Activated naive CD4-positive, alpha-beta T cell treated with Interleukin-2 at 50 U/mL for 16 hours (primary cell): ENCODE data around the gene DUSP6.

ENCODE experiments used
- DNase-seq: peaks from one replicate; pipeline ENCODE4 v3.0.0-alpha.2; 2020

The DUSP6 gene

DNA sequence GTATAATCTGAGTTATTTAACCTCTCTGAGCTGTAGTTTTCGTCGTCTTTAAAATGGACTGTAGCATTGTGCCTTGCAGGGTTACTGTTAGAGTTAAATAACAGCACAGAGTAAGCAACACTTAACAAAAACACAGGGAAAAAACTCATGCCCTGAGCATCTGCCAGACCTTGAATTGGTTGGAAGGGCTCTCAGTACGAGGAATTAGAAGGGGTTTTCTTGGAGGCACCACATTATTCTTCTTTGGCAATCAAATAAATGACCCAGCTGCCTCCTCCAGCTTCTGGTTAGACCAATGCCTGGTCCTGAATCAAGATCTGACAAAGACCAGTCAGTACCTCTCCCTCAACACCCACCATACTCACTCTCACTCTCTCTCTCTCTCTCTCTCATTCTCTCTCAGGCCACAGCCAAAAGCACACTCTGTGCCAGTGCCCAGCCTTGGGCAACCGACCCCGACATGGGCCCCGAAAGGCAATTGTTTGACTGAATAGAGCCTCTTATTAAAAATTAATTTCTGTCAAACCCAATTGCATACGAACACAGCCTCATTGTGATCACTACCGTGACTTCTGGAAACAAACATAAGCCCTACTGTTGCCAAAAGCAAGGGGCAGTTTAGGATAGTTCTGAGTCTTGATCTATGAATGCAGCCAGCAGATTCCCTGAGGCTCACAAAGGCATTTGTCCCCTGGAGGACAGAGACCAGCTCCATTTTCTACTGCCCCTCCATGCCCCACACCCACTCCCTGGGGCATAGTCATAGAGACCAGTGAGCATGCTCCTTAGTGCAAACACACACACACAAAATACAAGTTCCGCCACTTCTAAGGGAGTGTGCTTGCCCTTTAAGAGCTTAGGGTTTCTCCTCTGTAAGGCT is 23.9 kb downstream of the DUSP6 start:
- no peak for DNase-seq

DNA sequence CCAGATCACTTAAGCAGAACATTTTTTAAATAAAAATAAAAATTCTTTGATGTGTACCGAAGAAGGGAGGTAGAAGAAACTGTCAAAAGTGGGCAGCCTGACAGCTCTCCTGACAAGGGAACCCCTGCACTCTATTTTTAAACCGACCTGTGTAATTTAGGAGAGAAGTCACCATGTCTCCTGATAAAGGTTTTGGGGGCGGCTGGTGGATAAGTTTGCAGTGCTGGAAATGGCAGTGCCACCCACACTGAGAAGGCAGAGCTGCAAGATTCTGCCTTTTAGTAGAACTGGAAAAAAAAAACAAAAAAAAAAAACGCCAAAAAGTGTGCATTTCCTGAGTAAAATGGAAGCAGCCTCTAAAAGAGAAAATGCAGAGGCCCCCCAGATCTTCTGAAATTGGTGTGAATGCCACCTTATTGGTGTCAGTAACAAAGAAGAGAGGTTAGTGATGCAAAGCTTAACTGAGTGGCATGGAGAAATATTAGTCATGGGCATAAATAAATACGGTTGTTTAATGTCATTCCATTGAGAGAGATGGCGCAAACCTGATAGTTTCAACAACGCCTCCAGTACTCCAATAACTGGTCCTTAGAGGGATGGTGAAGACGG is 24.7 kb downstream of the DUSP6 start:
- DNase-seq, result no peak

DNA sequence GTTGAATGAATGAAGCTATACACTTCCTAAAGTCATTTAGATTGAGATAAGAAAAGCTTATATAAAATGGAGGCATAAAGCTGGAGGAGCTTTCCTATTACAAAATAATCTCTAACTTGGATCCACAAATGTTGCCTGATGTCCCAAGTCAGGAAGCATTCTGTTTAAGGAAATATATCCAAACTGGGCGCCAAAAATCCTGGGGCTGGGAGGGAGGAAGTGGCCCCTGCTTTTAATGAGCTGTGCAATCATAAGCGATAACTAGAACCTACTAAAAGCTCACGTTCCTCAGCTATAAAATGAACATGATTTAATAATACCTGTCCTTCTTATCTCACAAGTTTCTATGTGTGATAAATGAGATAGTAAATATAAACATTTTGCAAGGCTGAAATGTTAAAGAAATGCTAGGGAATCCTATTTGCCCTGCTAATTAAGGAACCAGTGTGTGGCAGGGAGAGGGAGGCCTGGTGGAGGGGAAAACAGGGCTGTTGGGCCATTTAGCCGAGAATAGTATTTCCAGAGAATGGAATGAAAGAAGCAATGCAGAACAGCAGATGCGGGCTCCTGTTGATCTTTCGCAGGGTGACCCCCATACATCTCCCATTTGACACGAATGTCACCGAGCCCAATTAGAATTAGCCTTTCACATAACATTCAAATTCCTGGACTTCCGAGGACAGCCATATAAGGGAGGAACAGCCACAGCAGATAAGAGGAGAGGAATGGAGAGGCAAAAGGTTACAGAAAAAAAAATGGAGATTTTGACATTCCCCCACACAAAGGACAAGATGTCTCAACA is 25.9 kb downstream of the DUSP6 start:
- DNase-seq, result no peak

DNA sequence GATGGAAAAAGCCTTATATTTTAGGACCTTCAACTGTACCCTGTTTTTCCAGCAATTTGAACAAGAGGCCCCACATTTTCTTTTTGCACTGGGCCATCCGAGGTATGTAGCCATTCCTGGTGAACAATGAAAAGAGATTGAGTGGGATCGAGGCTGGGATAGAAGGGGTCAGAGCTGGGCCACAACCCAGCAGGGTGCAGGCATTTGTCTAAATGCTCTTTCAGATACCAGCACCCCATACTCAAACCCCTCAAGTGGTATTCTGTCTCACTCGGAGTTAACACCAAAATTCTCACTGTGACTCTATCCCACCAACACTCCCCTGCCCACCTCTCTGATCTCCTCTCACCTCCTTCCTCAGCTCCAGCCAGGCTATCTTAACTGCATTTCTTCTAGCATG is 26.8 kb downstream of the DUSP6 start:
- no peak for DNase-seq

DNA sequence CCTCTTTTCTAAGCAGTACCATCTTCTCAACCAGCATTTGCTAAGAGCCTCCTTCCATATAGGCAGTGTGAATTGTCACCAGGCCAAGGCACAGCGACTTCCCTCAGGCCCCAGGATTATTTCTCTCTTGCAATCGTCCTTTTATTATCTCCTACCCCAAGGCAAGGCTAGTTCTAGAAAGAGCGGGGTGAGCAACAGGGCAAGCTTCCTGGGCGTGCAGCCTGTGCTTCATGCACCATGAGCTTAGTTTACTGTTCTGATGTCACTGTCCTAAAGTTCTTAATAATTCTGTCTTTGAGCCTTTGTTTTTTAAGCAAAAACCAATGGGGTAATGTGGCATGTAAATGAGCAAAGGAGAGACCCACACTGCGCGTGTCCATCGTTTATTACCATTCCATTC is 27.9 kb downstream of the DUSP6 start:
- no peak for DNase-seq

DNA sequence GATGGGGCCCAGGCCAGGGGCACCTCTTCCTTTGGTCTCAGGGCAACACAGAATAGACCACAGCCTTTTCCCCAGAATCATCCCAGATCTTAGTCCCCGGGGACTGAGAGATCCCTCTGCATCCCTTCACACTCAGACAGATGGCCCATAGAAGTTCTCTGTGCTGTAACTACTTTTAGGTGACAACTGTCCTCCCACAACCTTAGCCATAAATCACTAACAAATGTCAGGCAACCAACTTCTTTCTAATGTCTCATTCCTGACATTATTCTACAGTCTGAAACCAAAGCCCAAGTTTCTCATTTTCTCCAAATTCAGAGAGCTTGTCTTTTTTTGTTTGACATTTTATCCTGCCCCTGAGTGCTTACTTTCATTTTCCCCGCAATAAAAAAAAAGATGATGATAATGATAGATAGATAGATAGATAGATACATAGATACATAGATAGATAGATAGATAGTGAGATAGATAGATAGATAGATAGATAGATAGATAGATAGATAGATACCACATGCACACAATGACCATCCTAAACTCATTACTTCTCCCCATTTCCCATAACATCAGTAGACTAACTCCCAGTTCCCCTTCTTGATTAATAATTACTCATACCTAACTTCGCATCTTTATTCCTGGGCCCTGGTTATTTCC is 28.6 kb downstream of the DUSP6 start:
- no peak for DNase-seq

DNA sequence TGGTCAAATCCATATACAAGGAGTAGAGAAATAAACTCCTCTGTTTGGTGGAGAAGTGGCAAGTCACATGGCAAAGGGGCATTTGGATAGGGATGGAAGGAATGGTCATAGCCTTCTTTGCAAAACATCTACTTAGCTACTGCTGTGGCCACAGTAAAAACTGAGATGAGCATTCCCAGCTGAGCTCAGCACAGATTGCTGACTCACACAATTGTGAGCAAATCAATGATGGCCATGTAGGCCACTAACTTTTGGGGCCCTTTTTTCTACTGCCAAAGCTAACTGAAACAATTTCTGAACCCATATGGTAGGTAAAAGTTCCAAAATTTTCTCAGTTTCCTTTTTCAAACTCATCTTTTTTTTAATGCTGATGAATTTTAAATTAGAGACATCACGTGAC is 31.6 kb downstream of the DUSP6 start:
- no peak for DNase-seq

DNA sequence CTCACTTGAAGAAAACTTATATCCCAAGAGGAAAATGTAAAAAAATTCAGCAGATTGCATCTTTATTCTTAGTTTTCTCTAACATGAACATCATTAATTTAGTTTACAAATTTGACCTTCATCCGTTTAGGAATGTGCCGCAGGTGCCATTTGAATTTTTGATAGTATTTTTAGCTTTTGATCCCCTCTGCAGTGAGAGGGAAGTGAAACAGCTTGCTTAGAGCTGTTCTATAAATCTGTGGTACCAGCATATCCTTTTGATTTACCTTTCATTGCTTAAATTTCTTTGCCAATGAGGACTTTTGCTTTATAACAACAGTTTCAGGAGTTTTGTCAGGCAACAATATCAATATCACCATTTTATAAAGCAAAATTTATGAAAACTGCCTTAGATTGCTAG is 32.7 kb downstream of the DUSP6 start:
- no peak for DNase-seq

DNA sequence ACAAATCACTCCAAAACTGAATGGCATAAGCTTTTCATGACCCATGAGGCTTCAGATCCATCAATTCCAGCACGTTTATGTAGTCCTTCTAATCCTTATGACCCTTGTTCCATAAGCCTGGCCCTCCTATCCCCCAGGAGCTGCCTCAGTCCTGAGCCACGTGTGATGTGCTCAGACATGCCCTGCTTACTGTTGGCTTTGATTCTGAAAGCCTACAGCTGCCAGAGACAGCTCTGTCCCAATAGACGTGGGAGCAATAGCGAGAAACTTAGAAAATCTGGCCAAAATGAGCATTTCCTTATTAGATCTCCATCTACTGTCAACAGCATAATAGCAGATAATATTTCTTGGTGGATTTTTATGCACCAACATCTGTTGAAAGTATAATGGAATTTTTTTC is 33.2 kb downstream of the DUSP6 start:
- no peak for DNase-seq

DNA sequence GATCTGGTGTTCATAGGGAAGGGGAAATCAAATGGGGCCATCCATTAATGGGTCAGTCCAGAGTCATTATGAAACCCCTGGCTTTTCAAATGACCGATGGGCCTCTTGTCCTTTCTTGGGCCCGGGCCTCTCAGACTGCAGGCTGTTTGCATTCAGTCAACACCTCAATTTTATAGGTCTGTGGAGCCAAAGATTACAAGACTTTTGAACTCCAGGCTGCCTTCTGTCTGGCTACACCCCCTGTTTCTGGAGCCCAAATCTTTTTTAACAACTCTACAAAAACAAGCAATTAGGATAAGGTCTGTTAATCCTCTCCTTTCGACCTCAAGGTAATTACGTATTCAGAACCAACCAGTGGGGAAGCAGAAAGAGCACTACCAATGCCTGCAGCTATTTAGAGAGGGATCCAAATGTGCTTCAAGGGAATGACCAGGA is 35.6 kb downstream of the DUSP6 start:
- DNase-seq, result no peak

DNA sequence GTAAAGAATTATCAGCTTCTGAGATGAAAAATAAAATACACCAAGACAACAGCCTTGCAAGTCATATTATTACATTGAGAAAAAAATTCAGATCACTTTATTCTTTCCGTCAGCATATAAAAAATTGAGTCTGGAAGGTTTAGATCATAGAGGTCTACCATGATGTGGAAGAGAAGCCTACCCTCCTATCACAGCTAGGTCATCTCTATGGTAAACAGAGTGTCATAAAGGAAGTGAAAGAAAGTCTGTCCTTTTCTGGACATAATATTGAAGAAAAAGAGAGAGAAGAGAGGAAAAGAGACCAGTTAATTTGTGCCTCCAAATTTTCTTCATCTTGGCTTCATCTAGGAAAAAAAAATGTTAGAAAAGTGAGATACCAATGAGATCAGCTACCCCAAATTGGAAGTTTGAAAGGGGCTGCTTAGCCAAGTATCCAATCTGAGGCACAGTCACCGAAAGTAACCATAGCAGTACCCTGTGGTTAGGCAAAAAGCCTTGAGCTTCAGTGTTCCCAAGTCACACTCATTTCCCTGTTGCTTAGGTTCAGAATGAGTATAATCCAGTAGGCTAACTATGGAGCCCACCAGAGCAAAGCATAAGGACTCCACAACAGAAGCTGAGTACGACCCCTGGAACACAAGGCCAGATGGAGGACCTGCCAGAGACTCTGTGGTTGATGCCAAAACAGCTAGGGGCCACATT is 38.1 kb downstream of the DUSP6 start:
- no peak for DNase-seq

DNA sequence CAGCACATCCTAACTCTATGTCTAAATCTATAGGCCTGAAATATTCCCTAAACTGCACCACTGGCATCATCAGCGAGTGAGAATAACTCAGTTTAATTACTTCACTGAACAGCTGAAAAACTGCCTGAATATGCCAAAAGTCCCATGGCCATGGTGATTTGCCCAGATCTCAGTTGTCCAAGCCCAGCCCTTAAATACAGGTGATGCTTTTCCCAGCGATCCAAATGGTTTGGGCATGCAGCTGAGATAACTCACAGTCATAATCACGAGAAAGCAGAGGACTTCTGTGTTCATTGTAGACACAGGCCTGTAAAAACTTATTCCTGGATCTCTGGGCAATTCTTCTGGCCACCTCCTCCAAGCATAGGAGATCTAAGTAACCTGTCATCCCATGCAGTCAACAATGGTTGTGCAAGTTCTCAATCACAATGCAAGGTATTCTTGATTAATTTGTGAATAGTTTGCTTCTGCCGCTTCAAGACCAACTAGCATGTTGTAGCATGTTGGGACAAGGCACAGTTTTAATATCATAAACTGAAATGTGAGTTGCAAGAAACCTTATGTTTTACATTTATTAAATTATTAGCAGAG is 40.5 kb downstream of the DUSP6 start:
- no peak for DNase-seq

DNA sequence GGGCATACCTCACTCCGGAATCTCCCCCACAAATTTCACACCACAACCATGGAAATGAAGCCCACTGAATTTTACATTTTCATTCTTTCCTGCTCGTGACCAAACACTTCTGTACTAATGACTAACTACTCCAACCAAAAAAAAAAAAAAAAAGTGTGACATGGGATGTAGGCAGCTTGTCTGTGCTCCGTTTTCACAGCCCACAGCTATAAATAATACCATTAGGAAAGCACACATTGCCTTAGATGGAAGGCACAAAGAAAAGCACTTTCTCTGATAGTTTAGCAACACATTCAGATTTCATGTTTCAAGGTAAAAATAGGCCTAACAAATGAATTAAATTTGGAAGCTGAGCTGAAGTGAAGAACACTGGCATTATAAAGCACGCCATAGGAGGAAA is 42.5 kb downstream of the DUSP6 start:
- DNase-seq, result no peak

DNA sequence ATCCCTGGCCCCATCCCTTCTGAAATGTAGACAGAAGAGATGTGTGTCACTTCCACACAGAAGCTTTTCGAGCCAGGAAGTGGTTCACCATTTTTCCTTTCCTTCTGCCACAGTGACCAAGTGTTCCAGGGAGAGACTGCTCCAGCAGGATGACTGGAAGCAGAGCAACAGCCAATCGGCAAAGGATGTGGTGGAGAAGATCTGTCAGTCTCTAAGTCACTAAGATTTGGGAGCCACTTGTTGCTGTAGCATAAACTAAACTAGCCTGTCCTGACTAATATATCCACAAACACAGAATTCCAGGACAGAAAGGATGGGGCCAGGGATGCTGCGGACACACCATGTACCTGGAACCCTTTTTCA is 42.9 kb downstream of the DUSP6 start:
- DNase-seq, result no peak

DNA sequence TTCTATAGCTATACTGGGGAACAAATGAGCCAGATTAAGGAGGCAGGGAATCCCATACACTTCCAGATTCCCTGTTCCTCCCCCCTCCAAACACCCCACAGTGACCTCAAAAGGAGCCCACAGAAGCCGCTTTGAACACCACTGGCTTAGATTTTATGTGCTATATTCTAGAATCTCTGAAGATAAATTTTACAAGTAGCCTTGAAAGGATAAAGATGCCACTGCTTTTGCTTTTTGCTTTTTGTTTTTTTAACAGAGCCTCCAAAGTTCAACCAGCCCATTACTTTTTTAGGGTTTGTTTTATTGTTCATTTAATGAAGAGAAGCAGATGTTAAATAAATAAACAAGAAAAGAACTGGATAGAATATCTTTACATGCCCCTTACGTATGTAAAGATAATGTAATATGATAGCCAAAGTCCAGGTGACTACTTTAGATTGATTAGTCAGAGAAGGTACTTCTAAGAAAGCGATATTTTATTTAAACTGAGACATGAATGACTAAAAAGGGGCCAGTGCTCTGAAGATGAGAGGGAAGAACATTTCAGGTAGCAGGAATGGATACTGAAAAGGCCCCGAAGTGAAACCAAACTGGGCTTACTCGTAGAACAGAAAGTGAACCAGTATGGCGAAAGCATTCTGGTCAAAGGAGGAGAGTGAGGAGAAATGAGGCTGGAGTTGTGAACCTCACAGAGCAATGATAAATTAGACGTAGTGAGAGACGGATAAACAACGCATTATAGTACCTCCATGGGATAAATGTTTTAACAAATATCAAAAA is 44.6 kb downstream of the DUSP6 start:
- no peak for DNase-seq

DNA sequence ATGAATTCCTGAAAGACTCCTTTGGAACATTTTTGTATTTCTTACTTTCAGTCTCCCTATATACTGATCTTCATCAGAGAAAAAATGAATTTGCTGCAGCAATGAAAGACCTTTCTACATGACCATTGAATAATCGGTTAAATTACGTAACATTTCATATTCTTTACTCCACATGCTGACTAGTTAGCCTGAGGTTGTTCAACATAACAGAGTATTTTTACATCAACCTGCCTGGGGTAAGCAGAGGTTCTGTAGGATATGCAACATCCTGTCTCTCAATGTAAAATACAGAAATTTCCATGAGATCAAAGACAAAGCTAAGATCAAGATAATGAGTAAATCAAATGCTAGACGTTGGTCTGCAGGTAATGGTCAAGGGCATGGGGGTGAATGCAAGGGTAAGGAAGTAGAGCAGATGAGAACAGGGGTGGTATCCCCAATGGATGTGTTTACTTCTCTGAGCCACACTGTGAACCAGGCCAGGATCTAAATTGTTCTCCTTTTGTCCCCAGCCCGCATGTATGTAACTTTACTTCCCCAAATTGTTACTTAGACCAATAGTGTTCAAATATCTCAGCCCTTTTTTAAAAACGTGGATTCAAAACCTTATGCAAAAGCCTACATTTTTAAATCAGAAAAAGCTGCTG is 45.4 kb downstream of the DUSP6 start:
- DNase-seq, result no peak

DNA sequence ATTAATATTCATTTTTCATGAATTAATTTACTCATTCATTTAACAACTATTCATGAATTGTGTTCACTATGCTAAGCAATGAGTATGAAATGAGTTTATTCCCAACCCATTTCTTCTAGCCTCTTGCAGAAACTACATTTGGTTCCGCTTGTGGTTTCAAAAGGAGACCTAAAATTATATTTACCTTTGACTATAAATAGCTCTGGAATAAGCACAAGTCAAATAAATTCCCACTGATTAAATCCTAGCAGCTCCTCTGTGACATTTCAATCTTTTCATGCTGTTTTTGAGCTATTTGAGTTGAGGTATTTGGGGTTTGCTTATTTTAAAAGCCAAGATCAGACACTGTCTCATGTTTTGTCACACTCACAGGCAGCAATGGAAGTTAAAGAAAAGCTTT is 46.9 kb downstream of the DUSP6 start:
- no peak for DNase-seq

DNA sequence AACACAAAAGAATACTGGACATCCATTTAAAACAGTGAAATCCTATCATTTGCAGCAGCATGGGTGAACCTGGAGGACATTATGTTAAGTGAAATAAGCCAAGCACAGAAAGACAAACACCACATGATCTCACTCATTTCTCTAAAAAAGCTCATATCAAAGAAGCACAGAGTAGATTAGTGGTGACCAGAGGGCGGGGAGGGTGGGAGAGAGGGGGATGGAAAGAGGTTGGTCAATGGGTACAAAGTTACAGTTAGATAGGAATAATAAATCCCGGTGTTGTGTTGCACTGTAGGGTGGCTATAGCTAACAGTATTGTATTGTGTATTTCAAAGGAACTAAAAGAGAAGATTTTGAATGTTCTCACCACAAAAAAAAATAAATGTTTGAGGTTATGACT is 52.4 kb downstream of the DUSP6 start:
- no peak for DNase-seq

DNA sequence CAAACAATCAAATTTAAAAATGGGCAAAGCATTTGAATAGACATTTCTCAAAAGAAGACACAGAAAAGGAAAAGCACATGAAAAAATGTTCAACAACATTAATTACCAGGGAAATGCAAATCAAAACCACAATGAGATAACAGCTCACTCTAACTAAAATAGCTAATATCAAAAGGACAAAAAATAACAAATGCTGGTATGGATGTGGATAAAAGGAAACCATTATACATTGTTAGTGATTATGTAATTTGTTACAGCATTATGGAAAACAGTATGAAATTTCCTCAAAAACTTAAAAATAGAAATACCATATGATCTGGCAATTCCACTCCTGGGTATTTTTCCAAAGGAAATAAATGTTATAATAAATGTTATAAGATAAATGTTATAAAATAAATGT is 52.9 kb downstream of the DUSP6 start:
- no peak for DNase-seq
